Right renal pelvis (tissue), 4 donors: ENCODE results near the gene PSMC4. TPM values are rescaled to one million over a fixed set of nuclear protein-coding genes. Genes with fewer than 3 reads are reported as not detected.
A peak's percentile ranks its signal among the peaks of the same experiment; 100 is the strongest.
"Not testable (repeated sequence)": the region's sequence is repeated elsewhere in the genome, so short reads cannot be mapped to it uniquely, and the experiment has no call there.

Experiments
- DNase-seq, 4 donors: peaks; one replicate each; pipeline ENCODE4 v3.0.0-alpha.2; 2013; ENCODE audit warnings: low read depth in 4 of 4, low spot score in 3 of 4, missing footprints in 1 of 4
- polyA plus RNA-seq, 4 donors: library from polyadenylated mRNA; unstranded; fragments of 120-200 nt; gene quantifications; one replicate each; pipeline ENCODE4 v1.2.1, GENCODE V29; 2013; ENCODE audit not compliant: insufficient read length in 4 of 4

Gene PSMC4
- polyA plus RNA-seq, 4 donors, result 86.6 to 105 (median 92.7) TPM

DNA sequence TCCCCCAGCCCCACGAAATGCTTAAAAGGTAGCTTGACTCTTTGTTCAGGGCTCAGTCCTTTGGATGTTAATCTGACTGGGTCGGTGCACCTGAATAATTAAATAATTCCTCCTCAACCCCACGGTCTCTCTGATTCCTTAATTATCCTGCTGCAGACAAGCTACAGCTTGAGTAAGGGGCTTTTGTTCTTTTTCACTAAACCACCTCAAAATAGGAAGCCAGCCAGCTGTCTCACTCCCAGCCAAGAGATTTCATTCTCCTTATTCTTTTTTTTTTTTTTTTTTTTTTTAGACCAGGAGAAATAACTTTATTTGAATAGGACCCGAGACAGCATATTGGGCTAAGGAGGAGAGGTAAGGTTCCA, 28.6 kb upstream of the PSMC4 start:
- no peak for DNase-seq

DNA sequence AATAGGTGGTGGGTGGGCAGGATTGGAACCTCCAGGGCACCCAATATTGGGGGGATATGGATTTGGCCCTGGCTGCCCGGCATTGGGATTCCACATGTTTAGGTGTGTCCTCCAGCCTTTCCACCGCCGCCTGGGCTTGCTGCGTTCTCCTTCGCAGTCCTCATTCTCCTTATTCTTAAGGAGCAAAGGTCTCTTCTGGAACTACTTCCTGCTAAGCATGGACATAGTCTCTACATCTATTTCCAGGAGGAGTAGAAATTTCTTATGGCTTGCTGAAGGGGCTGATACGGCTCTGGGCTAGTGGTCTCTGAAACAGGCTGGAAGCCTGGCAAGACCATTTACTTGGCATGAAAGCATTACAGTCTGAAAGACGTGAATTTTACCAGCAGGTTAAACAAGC, 27.4 kb upstream of the PSMC4 start:
- no peak for DNase-seq

DNA sequence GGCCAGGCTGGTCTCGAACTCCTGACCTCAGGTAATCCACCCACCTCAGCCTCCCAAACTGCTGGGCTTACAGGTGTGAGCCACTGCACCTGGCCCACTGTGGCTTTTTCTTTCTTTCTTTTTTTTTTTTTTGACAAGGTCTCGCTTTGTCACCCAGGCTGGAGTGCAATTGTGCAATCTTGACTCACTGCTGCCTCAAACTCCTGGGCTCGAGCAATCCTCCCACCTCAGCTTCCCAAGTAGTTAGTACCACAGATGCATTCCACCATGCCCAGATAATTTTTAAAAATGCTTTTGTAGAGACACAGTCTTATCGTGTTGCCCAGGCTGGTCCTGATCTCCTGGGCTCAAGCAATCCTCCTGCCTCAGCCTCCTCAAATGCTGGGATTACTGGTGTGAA, 24.4 kb upstream of the PSMC4 start:
- DNase-seq, result no peak

DNA sequence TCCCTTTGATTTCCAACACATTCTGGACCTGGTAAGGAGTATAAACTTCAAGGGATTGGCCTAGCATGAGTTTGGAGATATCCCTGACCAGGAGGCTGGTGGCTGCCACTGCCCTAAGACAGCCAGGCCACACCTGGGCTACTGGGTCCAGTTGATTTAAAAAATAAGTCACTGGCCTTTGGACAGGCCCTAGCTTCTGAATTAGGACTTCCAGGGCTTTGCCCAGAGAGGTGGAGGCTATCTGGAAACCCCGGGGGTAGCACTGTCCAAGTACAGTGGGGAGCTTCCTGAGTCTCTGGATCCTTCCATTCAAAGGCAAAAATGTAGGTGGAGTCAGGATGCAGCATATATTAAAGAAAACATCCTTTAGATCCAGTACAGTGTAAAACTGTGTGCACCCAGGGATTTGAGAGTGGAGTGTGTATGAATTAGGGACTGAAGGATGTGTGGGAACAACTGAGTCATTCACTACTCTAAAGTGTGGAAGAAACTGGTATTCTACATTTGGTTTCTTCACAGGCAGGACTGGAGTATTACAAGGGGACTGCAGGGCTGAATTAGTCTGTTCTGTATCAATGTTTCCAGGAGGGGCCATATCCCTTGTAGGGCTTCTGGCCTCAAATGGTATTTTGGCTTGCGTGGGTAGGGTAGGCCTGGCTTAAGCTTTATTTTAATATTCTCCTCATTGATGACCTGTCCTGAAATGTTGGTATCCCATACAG, 21.8 kb upstream of the PSMC4 start:
- no peak for DNase-seq

DNA sequence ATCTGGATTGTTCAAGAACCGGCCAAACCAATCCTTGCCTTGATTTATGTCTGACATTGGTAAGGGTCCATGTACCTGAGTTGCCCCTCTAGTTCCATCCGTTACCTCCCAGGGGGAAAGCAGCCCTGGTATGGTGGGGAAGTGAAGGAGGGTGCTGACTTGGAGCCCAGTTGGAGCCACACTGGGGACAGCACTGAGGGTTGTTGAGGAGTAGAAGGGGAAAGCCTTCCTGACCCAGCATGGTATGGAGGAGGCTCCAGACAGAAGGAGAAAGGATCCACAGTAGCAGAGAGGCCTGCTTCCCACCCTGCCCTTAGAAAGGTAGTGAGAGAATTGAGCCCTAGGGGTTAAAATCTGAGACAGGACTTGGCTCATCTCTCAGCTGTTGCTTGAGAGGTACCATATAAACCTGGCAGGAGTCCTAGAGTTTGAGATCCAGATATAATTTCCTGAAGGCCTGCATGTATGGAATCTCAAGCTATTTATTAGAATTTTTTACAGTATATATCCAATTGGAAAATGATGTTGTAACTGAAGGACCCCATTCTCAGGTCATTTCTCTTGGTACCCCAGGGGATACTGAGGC, 19.8 kb upstream of the PSMC4 start:
- no peak for DNase-seq

DNA sequence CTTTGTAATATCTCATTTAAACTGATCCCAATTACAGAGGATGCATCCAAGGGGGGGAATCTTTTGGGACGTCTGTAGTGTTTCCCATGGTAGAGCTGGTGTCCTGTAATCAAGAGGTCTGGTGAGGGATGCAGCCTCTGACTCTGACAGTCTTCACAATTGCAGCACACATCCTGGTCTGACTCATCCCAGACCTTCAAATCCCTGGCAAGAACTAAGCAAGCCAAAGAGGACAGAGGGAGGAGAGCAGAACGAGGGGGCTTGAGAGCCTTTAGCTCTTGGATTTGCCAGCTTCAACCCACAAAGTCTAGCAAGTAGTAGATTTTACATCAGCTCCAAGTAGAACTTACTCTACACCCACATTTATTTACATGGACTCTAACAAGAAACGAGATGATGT, 19.3 kb upstream of the PSMC4 start:
- no peak for DNase-seq

DNA sequence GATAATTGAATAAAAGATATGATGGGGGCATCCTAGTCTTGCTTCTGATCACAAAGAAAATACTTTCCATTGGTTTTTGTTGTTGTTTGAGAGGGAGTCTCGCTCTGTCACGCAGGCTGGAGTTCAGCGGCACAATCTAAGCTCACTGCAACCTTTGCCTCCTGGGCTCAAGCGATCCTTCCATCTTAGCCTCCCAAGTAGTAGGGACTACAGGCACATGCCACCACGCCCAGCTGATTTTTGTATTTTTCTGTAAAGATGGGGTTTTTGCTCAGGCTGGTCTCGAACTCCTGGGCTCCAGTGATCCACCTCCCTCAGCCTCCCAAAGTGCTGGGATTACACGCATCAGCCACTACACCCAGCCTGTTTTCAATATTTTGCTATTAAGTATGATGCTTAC, 17.1 kb upstream of the PSMC4 start:
- no peak for DNase-seq

DNA sequence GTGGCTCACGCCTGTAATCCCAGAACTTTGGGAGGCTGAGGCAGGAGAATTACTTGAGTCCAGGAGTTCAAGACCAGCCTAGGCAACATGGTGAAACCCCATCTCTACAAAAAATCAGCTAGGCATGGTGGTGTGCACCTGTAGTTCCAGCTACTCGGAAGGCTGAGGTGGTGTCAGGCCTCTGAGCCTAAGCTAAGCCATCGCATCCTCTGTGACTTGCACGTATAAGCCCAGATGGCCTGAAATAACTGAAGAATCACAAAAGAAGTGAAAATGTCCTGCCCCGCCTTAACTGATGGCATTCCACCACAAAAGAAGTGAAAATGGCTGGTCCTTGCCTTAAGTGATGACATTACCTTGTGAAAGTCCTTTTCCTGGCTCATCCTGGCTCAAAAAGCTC, 13.1 kb upstream of the PSMC4 start:
- DNase-seq, result not testable (repeated sequence)

DNA sequence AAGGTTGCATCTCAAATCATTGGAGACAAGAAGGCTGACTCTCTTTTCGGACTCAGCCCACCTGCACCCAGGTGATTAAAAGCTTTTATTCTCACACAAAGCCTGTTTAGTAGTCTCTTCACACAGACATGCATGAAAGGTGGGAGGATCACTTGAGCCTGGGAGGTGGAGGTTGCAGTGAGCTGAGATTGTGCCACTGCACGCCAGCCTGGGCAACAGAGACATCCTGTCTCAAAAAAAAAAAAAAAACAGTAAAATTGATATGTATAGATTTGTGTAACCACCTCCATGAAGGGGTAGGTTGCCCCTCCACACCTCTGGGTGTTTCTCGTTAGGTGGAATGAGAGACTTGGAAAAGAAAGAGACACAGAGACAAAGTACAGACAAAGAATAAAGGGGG, 12.0 kb upstream of the PSMC4 start:
- not testable (repeated sequence) for DNase-seq

DNA sequence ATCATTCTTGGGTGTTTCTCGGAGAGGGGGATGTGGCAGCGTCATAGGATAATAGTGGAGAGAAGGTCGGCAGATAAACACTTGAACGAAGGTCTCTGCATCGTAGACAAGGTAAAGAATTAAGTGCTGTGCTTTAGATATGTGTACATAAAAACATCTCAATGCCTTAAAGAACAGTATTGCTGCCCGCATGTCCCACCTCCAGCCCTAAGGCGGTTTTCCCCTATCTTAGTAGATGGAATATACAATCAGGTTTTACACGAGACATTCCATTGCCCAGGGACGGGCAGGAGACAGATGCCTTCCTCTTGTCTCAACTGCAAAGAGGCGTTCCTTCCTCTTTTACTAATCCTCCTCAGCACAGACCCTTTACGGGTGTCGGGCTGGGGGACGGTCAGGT, 11.6 kb upstream of the PSMC4 start:
- DNase-seq, result not testable (repeated sequence)

DNA sequence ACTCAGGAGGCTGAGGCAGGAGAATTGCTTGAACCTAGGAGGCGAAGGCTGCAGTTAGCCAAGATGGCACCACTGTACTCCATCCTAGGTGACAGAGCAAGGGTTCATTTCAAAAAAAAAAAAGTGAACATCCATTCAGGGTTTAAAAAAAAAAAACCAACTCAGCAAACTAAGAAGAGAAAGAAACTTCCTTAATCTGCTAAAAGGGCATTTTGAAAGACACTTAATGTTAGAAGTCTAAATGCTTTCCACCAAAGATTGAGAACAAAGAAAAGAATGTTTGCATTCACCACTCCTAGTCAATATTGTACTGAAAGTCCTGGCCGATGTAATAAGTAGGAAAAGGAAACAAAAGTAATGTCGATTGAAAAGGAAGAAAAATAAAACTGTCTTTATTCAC, 7.1 kb upstream of the PSMC4 start:
- no peak for DNase-seq

DNA sequence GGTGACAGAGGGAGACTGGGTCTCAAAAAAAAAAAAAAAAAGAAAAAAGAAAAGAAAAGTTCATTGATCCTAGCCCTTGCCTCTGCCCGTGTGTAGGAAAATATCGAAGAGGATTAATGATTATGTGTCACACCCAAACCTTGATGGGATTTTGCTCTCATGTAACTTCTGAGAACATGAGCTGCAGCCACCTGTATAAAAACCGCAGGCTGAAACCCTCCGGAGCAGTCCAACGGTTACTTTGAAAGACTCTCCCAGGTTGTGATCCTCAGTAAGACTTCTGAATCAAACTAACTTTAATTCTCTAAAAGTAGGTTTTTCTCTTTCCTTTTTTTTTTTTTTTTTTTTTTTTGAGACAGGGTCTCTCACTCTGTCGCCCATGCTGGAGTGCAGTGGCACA, 4.3 kb upstream of the PSMC4 start:
- DNase-seq, result no peak

DNA sequence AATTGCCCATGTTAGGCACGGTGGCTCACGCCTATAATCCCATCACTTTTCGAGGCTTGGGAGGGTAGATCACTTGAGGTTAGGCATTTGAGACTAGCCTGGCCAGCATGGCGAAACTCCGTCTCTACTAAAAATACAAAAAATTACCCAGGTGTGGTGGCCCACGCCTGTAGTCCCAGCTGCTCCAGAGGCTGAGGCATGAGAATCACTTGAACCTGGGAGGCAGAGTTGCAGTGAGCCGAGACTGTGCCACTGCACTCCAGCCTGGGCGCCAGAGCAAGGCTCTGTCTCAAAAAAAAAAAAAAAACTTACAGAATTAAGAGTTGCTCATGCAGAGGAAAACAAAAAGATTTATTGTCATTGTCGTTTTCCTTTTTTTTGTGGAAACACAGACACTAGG, 3.4 kb upstream of the PSMC4 start:
- DNase-seq, result no peak

DNA sequence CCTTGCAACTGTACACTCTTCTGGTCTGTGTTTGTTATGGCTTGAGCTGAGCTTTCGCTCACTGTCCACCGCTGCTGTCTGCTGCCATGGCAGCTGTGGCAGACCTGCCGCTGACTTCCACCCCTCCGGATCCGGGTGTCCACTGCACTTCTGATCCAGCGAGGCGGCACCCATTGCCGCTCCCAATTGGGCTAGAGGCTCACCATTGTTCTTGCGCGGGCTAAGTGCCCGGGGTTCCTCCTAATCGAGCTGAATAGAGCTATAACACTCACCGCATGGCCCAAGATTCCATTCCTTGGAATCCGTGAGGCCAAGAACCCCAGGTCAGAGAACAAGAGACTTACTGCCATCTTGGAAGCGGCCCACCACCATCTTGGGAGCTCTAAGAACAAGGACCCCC, 2.2 kb upstream of the PSMC4 start:
- no peak for DNase-seq

DNA sequence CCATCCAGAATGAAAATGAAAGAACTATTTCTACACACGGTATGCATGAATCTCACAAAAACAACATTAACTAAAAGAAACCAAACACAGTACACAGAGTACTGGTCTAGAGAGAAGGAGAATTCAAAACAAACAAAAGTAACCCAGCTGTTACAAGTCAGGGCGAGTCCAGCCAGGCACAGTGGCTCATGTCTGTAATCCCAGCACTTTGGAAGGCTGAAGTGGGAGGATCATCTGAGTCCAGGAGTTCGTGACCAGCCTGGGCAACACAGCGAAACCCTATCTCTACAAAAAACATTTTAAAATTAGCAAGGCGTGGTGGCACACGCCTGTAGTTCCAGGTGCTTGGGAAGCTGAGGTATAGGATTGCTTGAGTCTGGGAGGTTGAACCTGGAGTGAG, 1.7 kb upstream of the PSMC4 start:
- no peak for DNase-seq

DNA sequence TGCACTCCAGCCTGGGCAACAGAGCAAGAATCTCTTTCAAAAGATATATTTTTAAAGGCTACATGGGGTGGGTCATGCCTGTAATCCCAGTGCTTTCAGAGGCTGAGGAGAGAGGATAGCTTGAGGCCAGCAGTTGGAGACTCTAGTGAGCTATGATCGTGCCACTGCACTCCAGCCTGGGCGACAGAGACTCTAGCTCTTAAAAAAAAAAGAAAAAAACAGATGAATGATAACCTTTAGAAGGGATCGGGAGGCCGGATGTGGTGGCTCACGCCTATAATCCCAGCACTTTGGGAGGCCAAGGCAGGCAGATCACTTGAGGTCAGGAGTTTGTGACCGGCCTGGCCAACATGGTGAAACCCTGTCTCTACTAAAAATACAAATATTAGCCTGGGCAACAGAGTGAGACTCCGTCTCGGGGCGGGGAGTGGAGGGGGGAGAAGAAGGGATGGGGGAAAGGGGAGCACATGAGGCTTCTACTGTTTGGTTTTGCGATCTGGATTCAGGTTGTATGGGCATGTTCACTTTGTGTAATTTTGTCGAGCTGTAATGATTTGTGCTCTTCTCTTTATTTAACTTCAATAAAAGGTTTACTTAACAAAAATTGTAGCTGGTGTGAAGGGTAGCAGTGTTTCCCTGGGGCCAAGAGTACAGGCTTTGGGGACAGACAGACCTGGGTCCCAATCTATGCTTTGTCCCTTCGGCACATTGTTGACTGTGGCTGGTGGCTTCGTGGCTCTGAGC, 1.1 kb upstream of the PSMC4 start:
- no peak for DNase-seq

DNA sequence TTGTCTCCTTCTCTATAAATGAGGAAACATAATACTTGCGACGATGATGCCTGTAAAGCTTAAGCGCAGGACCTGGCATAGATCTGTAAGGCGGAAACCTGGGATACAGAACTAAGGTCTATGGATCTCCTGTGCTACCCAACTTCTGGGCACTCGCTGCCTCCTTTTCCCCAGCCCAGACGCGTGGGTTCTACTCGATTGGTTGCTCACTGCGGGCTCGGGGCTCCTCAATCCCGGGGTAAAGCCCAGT, 615 bp upstream of the PSMC4 start:
- DNase-seq, result no peak

DNA sequence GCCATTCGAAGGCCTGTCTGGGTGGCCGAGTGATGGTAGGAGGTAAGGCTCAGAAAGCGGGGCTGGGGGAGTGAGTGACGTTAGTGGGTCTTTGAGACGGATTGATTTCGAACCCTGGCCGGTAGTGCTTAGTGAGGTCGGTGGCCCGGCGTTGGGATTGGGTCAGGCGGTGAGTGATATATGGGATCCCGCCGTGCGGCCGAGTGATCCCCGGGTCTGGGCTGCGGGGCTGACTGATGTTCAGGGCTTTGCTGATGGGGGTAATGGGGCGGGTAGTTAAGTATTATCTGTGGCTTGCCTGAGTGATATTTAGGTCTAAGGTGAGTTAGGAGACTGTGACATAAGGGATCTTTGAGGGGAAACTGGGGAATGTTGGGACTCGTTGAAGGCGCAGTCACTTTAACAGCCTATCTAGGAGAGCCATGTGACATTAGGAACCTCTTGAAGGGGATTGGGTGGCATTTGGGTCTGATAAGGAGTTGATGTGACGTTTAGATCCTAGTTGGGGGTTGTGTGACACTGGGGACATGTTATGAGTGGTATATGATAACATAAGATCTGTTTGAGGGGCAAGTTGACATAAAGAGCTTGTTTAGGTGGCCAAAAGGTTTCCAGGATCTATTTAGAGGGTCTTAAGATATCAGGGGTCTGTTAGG, 543 bp downstream of the PSMC4 start:
- peak in 1 of 4 donors; percentile 14 for DNase-seq

DNA sequence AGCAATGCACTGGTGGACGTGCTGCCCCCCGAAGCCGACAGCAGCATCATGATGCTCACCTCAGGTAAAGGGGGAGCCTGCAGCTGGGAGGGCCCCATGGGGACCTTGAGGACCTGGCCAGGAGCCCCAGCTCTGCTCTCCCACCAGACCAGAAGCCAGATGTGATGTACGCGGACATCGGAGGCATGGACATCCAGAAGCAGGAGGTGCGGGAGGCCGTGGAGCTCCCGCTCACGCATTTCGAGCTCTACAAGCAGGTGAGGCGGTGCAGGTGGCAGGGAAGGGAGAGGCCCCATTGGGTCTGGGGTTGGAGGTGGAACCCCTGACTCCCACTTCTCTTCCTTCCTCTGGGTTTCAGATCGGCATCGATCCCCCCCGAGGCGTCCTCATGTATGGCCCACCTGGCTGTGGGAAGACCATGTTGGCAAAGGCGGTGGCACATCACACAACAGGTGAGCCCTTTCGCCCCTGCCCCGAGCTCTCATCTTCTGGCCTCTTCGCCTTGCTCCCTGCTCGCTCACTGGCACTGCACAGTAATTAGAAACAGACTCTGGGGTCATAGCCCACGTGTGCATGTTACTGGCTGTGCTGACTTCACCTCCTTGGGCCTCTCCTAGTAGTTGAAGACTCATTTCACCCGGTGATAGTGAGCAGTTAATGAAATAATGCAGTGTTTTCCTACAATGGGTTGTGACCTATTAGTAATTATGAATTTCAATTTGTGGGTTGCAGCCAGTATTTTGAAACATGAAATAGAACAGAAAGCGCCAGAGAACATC, 3.6 kb downstream of the PSMC4 start:
- DNase-seq, result no peak

DNA sequence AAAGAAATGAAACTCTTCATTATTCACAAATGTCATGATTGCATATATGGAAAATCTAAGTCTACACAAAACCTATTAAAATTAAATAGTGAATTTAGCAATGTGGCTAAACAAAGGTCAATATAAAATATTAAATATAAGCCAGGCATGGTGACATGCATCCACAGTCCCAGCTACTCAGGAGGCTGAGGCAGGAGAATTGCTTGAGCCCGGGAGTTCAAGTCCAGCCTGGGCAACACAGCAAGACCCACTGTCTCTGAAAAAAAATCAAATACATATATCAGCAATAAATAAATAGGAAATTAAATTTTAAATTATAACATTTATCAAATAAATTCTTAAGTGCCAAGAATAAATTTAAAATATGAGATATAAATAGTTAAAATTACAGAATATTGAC, 11.9 kb downstream of the PSMC4 start:
- DNase-seq, result no peak

DNA sequence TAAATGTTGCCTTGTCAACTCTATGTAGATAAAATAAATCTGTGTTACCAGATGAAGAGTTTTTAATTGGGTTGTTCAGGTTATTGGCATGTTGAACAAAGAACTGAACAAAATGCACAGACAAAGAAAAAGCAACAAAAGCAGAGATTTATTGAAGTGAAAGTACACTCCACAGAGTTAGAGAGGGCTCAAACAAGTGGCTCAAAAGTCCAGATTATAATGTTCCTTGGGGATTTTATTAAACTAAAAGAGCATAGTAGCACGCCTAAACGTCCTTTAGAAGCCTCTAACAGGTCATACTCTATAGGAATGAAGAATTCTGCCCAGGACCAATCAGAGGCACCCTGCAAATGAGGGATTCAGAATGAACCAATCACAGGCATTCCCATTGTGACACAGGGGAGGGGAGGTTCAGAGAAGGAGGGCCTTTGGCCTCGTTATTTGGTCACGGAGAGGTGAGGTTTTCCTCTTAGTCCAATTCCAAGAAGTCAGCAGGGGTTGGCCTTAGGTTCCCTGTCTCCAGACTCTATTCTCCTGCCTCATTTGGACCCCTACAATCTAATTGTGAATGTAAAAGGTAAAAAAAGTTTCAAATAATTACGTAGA, 12.8 kb downstream of the PSMC4 start:
- DNase-seq, result no peak
